Fibroblast of pulmonary artery (primary cell): ENCODE results near the gene DENND5A.
"Not testable (repeated sequence)": the region's sequence is repeated elsewhere in the genome, so short reads cannot be mapped to it uniquely, and the experiment has no call there.

ENCODE experiments used
- DNase-seq: peaks from one replicate; pipeline ENCODE4 v3.0.0-alpha.2; 2010; ENCODE audit warnings: low read depth
- H3K4me3 ChIP-seq: replicated peaks from 2 replicates; pipeline ENCODE4 v1.5.1; 2011; ENCODE audit warnings: low read depth, mild to moderate bottlenecking, control low read depth, low read length, moderate library complexity
- CTCF ChIP-seq: IDR thresholded peaks from 2 replicates; pipeline ENCODE4 v1.5.1; 2011; ENCODE audit warnings: mild to moderate bottlenecking, control low read depth, low read length, inconsistent platforms; ENCODE audit errors: missing control alignments

Gene DENND5A

GRCh38 chr11:9264316-9265210, 587 bp downstream of the DENND5A start:
- peak; percentile 86 for DNase-seq
- no peak for TF ChIP-seq CTCF

DNA sequence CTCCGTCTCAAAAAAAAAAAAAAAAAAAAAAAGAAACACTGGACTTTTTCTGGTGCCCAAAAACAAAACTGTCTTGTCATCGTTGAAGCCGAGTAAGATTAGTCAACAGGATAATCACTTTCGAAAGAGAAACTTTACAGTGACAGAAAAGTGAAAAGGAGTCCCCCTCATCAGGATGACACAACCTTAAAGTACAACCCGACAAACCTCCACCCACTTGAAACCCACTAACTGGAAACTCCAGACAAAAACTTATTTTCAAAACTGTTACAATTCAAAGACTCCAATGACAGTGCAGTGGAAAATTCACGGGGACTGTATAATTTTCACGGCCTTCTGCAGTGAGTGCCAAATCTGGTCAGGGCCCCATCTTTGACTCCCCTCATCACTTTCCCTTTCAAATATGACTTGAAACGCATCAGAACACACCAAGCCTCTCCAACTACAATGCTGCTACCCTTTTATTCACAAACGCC, 1.3 kb downstream of the DENND5A start:
- no peak for TF ChIP-seq CTCF
- H3K4me3 ChIP-seq: peak overlapping the region; percentile 91
- no peak for DNase-seq

More at GRCh38 chr11:9264316-9265210, 587 bp downstream of the DENND5A start:
- H3K4me3 ChIP-seq: peak overlapping the region; percentile 91

- H3K4me3 ChIP-seq, DNase-seq: not testable (repeated sequence)
Observed at GRCh38 chr11:9260838-9261146, 4.4 kb downstream of the DENND5A start.

DNA sequence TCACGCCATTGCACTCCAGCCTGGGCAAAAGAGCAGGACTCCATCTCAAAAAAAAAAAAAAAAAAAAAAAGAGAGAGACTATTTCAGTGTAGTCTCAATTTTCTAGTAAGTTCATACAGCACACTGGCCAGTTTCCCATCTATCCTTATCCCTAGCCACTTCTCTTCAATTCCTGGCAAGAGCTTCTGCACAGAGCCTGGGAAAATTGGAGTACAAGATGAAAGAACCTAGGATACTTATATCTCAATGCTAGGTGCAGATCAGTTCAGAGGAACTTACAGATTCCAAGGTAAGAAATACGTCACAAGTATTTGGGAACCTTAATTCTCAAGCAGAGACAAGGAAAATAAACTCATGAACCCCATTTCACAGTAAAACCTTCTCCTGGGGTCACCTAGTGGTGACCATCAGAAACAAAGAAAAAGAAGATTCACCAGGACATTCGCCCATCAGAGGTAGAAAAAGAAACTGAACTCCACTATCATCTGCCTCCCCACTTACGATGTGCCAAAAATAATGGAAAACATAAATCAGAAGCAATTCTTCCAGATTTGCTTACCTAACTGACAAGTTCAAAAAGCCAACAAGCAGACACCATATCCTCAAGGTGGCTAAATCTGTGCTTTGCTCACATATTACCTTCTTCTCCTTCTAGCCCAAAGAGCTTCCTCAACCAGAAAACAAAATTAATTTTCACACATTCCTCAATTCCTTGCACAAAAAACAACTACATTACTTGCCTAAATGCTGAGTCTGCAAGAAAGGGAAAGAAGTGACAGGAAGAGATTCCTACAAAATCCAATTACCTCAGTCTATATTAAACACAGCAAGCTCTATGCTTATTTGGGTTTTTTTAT, 4.9 kb downstream of the DENND5A start:
- peak; percentile 35 for TF ChIP-seq CTCF
- DNase-seq: no peak
- H3K4me3 ChIP-seq: no peak overlapping the region

DNA sequence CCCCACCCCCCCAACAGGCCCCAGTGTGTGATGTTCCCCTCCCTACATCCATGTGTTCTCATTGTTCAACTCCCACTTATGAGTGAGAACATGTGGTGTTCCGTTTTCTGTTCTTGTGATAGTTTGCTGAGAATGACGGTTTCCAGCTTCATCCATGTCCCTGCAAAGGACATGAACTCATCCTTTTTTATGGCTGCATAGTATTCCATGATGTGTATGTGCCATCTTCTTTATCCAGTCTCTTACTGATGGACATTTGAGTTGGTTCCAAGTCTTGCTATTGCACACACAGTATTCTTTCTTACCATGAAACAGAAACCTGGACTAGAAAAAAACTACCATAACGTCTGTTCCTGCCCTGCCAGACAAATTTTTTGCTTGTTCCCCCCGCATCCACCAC, 6.9 kb downstream of the DENND5A start:
- DNase-seq, H3K4me3 ChIP-seq: not testable (repeated sequence)

GRCh38 chr11:9254416-9254815, 10.7 kb downstream of the DENND5A start:
- H3K4me3 ChIP-seq: no peak overlapping the region
- DNase-seq: no peak
- TF ChIP-seq CTCF: no peak

GRCh38 chr11:9253086-9253485, 12.1 kb downstream of the DENND5A start:
- TF ChIP-seq CTCF: no peak
- no peak overlapping the region for H3K4me3 ChIP-seq
- DNase-seq: no peak
